ENCODE results near the gene FUT4.

FUT4 gene

GRCh38 chr11:94590352-94591041, 46.8 kb downstream of the FUT4 start:
- no peak overlapping the region for H3K4me2 ChIP-seq (ENCODE audit: insufficient read depth, low read length, poor library complexity, severe bottlenecking)
- H4K8ac ChIP-seq (ENCODE audit: low read depth, low read length): no peak overlapping the region
- no peak overlapping the region for H2BK120ac ChIP-seq (ENCODE audit: low read depth, low read length)
- no peak overlapping the region for H3K18ac ChIP-seq (ENCODE audit: low read length)
- H3K9me3 ChIP-seq (replicated peaks in 1 of 2; ENCODE audit: control insufficient read depth in 2 of 2, insufficient read depth in 1 of 2, low read depth in 1 of 2, low read length in 2 of 2): no peaks in the 10 kb centered on the region
- no peak overlapping the region for H3K23ac ChIP-seq (ENCODE audit: low read depth, low read length, poor library complexity)
- no peak for DNase-seq (ENCODE audit: low spot score)
- no peak overlapping the region for H2BK15ac ChIP-seq (ENCODE audit: low read length)
- H3K27ac ChIP-seq (replicated peaks; ENCODE audit: low read length): no peak overlapping the region
- no peak overlapping the region for H3K4me3 ChIP-seq (ENCODE audit: low read length in 2 of 2)
- H3K14ac ChIP-seq (ENCODE audit: low read length): no peak overlapping the region
- H3K36me3 ChIP-seq (replicated peaks in 1 of 2; ENCODE audit: control insufficient read depth in 2 of 2, insufficient read depth in 2 of 2, low read length in 2 of 2): no peaks in the 10 kb centered on the region
- H2AFZ ChIP-seq (ENCODE audit: low read length): no peak overlapping the region
- no peak overlapping the region for H2AK5ac ChIP-seq (ENCODE audit: low read depth, low read length)
- H3K27me3 ChIP-seq (ENCODE audit: control insufficient read depth in 3 of 3, insufficient read depth in 3 of 3, low read depth in 1 of 3, low read length in 3 of 3): peaks cover 0 to 23% (median 3%) of the 10 kb centered on the region in 3 experiments
- no peak overlapping the region for H2BK12ac ChIP-seq (ENCODE audit: low read length)
- no peak overlapping the region for H3K9ac ChIP-seq (ENCODE audit: low read depth, low read length, poor library complexity)
- no peak overlapping the region for H3K4ac ChIP-seq (ENCODE audit: low read length)
- WGBS, 2 donors (ENCODE audit: extremely low coverage in 2 of 2, insufficient read length in 2 of 2, insufficient replicate concordance in 1 of 2): no CpG with 5 or more reads among the region's 6 CpGs
- no peaks in the 10 kb centered on the region for H3K4me1 ChIP-seq (ENCODE audit: control insufficient read depth in 2 of 2, insufficient read depth in 1 of 2, low read depth in 1 of 2, low read length in 2 of 2)
- H4K91ac ChIP-seq (ENCODE audit: low read depth, low read length, poor library complexity): no peak overlapping the region
- no peaks in the 10 kb centered on the region for H3K79me1 ChIP-seq (ENCODE audit: low read depth, low read length)
- no peak overlapping the region for H2BK5ac ChIP-seq (ENCODE audit: low read length)

- Histone ChIP-seq H4K8ac (ENCODE audit: low read depth, low read length) (no peak overlapping the region), H3K4me1 (ENCODE audit: control insufficient read depth in 2 of 2, insufficient read depth in 1 of 2, low read depth in 1 of 2, low read length in 2 of 2) (no peaks in the 10 kb centered on the region)
- no CpG with 5 or more reads among the region's 2 CpGs for WGBS, 2 donors (ENCODE audit: extremely low coverage in 2 of 2, insufficient read length in 2 of 2, insufficient replicate concordance in 1 of 2)
These were observed 49.3 kb downstream of the FUT4 start for GRCh38 chr11:94593030-94593429.

GRCh38 chr11:94595076-94595475, 51.4 kb downstream of the FUT4 start:
- no peaks in the 10 kb centered on the region for H3K36me3 ChIP-seq (replicated peaks in 1 of 2; ENCODE audit: control insufficient read depth in 2 of 2, insufficient read depth in 2 of 2, low read length in 2 of 2)
- no peak overlapping the region for H2BK15ac ChIP-seq (ENCODE audit: low read length)
- H4K91ac ChIP-seq (ENCODE audit: low read depth, low read length, poor library complexity): no peak overlapping the region
- H3K27ac ChIP-seq (replicated peaks; ENCODE audit: low read length): no peak overlapping the region
- no peak overlapping the region for H3K18ac ChIP-seq (ENCODE audit: low read length)
- H3K4me3 ChIP-seq (ENCODE audit: low read length in 2 of 2): no peak overlapping the region
- H3K9me3 ChIP-seq (replicated peaks in 1 of 2; ENCODE audit: control insufficient read depth in 2 of 2, insufficient read depth in 1 of 2, low read depth in 1 of 2, low read length in 2 of 2): no peaks in the 10 kb centered on the region
- H3K4me2 ChIP-seq (ENCODE audit: insufficient read depth, low read length, poor library complexity, severe bottlenecking): no peak overlapping the region
- H2BK12ac ChIP-seq (ENCODE audit: low read length): no peak overlapping the region
- DNase-seq (ENCODE audit: low spot score): no peak
- no peak overlapping the region for H4K8ac ChIP-seq (ENCODE audit: low read depth, low read length)
- H3K79me1 ChIP-seq (ENCODE audit: low read depth, low read length): no peaks in the 10 kb centered on the region
- no peak overlapping the region for H2BK120ac ChIP-seq (ENCODE audit: low read depth, low read length)
- no peak overlapping the region for H2BK5ac ChIP-seq (ENCODE audit: low read length)
- H3K4me1 ChIP-seq (ENCODE audit: control insufficient read depth in 2 of 2, insufficient read depth in 1 of 2, low read depth in 1 of 2, low read length in 2 of 2): no peaks in the 10 kb centered on the region
- H2AK5ac ChIP-seq (ENCODE audit: low read depth, low read length): no peak overlapping the region
- H2AFZ ChIP-seq (ENCODE audit: low read length): no peak overlapping the region
- H3K14ac ChIP-seq (ENCODE audit: low read length): no peak overlapping the region
- H3K9ac ChIP-seq (ENCODE audit: low read depth, low read length, poor library complexity): no peak overlapping the region
- no CpG with 5 or more reads among the region's 6 CpGs for WGBS, 2 donors (ENCODE audit: extremely low coverage in 2 of 2, insufficient read length in 2 of 2, insufficient replicate concordance in 1 of 2)
- H3K27me3 ChIP-seq (ENCODE audit: control insufficient read depth in 3 of 3, insufficient read depth in 3 of 3, low read depth in 1 of 3, low read length in 3 of 3): peaks cover 0 to 6% (median 3%) of the 10 kb centered on the region in 3 experiments
- H3K23ac ChIP-seq (ENCODE audit: low read depth, low read length, poor library complexity): no peak overlapping the region
- no peak overlapping the region for H3K4ac ChIP-seq (ENCODE audit: low read length)

More at GRCh38 chr11:94593030-94593429, 49.3 kb downstream of the FUT4 start:
- Histone ChIP-seq H3K4ac (ENCODE audit: low read length) (no peak overlapping the region), H3K18ac (ENCODE audit: low read length) (no peak overlapping the region), H3K27ac (replicated peaks; ENCODE audit: low read length) (no peak overlapping the region), H2AFZ (ENCODE audit: low read length) (no peak overlapping the region), H3K9me3 (replicated peaks in 1 of 2; ENCODE audit: control insufficient read depth in 2 of 2, insufficient read depth in 1 of 2, low read depth in 1 of 2, low read length in 2 of 2) (no peaks in the 10 kb centered on the region), H3K36me3 (replicated peaks in 1 of 2; ENCODE audit: control insufficient read depth in 2 of 2, insufficient read depth in 2 of 2, low read length in 2 of 2) (no peaks in the 10 kb centered on the region), H3K23ac (ENCODE audit: low read depth, low read length, poor library complexity) (no peak overlapping the region), H2AK5ac (ENCODE audit: low read depth, low read length) (no peak overlapping the region), H2BK15ac (ENCODE audit: low read length) (no peak overlapping the region), H2BK12ac (ENCODE audit: low read length) (no peak overlapping the region), H3K9ac (ENCODE audit: low read depth, low read length, poor library complexity) (no peak overlapping the region), H3K27me3 (ENCODE audit: control insufficient read depth in 3 of 3, insufficient read depth in 3 of 3, low read depth in 1 of 3, low read length in 3 of 3) (peaks cover 0 to 22% (median 3%) of the 10 kb centered on the region in 3 experiments), H3K79me1 (ENCODE audit: low read depth, low read length) (no peaks in the 10 kb centered on the region), H3K14ac (ENCODE audit: low read length) (no peak overlapping the region), H4K91ac (ENCODE audit: low read depth, low read length, poor library complexity) (no peak overlapping the region), H2BK5ac (ENCODE audit: low read length) (no peak overlapping the region), H3K4me2 (ENCODE audit: insufficient read depth, low read length, poor library complexity, severe bottlenecking) (no peak overlapping the region), H2BK120ac (ENCODE audit: low read depth, low read length) (no peak overlapping the region), H3K4me3 (ENCODE audit: low read length in 2 of 2) (no peak overlapping the region)
- no peak for DNase-seq (ENCODE audit: low spot score)

DNA sequence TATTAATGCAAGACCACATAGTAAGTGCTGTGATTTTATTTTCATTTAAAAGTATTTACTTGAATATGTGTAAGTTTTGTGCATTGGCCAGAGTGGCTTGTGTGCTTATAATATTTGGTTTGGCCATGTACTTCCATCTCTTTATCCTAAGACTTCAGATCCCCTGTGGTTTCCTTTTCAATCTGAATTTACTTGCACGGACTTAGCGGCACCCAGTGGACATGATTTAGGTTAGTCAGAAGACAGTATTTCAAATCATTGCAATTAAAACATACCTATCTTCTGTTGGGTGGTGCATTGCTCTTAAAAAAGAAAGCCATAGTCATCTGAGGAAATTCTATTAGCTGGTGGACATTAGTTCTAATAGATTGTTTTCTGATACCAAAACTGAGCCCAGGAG, 54.2 kb downstream of the FUT4 start:
- WGBS, 2 donors (ENCODE audit: extremely low coverage in 2 of 2, insufficient read length in 2 of 2, insufficient replicate concordance in 1 of 2): no CpG with 5 or more reads among the region's 2 CpGs
- Histone ChIP-seq H3K4ac (ENCODE audit: low read length) (no peak overlapping the region), H2BK5ac (ENCODE audit: low read length) (no peak overlapping the region), H3K4me3 (ENCODE audit: low read length in 2 of 2) (no peak overlapping the region), H4K91ac (ENCODE audit: low read depth, low read length, poor library complexity) (no peak overlapping the region), H2BK15ac (ENCODE audit: low read length) (no peak overlapping the region), H3K27me3 (ENCODE audit: control insufficient read depth in 3 of 3, insufficient read depth in 3 of 3, low read depth in 1 of 3, low read length in 3 of 3) (no peaks in the 10 kb centered on the region), H3K9ac (ENCODE audit: low read depth, low read length, poor library complexity) (no peak overlapping the region), H3K23ac (ENCODE audit: low read depth, low read length, poor library complexity) (no peak overlapping the region), H2AFZ (ENCODE audit: low read length) (no peak overlapping the region), H3K18ac (ENCODE audit: low read length) (no peak overlapping the region), H3K14ac (ENCODE audit: low read length) (no peak overlapping the region), H3K9me3 (replicated peaks in 1 of 2; ENCODE audit: control insufficient read depth in 2 of 2, insufficient read depth in 1 of 2, low read depth in 1 of 2, low read length in 2 of 2) (no peaks in the 10 kb centered on the region), H3K27ac (replicated peaks; ENCODE audit: low read length) (no peak overlapping the region), H2BK120ac (ENCODE audit: low read depth, low read length) (no peak overlapping the region), H3K79me1 (ENCODE audit: low read depth, low read length) (no peaks in the 10 kb centered on the region), H4K8ac (ENCODE audit: low read depth, low read length) (no peak overlapping the region), H3K4me2 (ENCODE audit: insufficient read depth, low read length, poor library complexity, severe bottlenecking) (no peak overlapping the region), H2BK12ac (ENCODE audit: low read length) (no peak overlapping the region), H2AK5ac (ENCODE audit: low read depth, low read length) (no peak overlapping the region), H3K36me3 (replicated peaks in 1 of 2; ENCODE audit: control insufficient read depth in 2 of 2, insufficient read depth in 2 of 2, low read length in 2 of 2) (no peaks in the 10 kb centered on the region), H3K4me1 (ENCODE audit: control insufficient read depth in 2 of 2, insufficient read depth in 1 of 2, low read depth in 1 of 2, low read length in 2 of 2) (no peaks in the 10 kb centered on the region)
- no peak for DNase-seq (ENCODE audit: low spot score)
